GM19328 (cell line): ENCODE results near the gene ERN1.

Experiments
- ATAC-seq: cut with Tn5 transposase; IDR thresholded peaks from one replicate; pipeline ENCODE4 v1.9.1; 2021; ENCODE audit warnings: mild to moderate bottlenecking, moderate library complexity; ENCODE audit not compliant: unreplicated experiment

ERN1 gene

GRCh38 chr17:63993368-63993985 lies 136.5 kb downstream of the ERN1 start:
- no peak for ATAC-seq

- no peak for ATAC-seq
Measured at GRCh38 chr17:63991611-63992010, 138.3 kb downstream of the ERN1 start.

- no peak for ATAC-seq
Measured at GRCh38 chr17:63989622-63990345, 140.2 kb downstream of the ERN1 start.
